HUES6 (cell line): ENCODE results near the gene LTK.
"Not testable (repeated sequence)": the region's sequence is repeated elsewhere in the genome, so short reads cannot be mapped to it uniquely, and the experiment has no call there.

Experiments
- H3K27ac ChIP-seq: 2 replicates; pipeline ENCODE4 v1.7.0; 2013; ENCODE audit warnings: low read depth, mild to moderate bottlenecking, low read length, inconsistent platforms
- H3K27me3 ChIP-seq: 2 replicates; pipeline ENCODE4 v1.6.1; 2013; ENCODE audit warnings: low read length; ENCODE audit not compliant: control insufficient read depth, insufficient read depth
- H3K36me3 ChIP-seq: 2 replicates; pipeline ENCODE4 v1.6.1; 2013; ENCODE audit warnings: low read length; ENCODE audit not compliant: control insufficient read depth, insufficient read depth
- H3K4me1 ChIP-seq: 2 replicates; pipeline ENCODE4 v1.6.1; 2013; ENCODE audit warnings: low read length; ENCODE audit not compliant: control insufficient read depth, insufficient read depth
- H3K4me3 ChIP-seq: 2 replicates; pipeline ENCODE4 v1.5.1; 2013; ENCODE audit warnings: low read depth, low read length
- H3K9ac ChIP-seq: one replicate; pipeline ENCODE4 v1.6.1; 2013; ENCODE audit warnings: mild to moderate bottlenecking, low read length
- H3K9me3 ChIP-seq: 2 replicates; pipeline ENCODE4 v1.6.1; 2013; ENCODE audit warnings: low read depth, low read length; ENCODE audit not compliant: control insufficient read depth, insufficient read depth

LTK gene

GRCh38 chr15:41469644-41470043, 44.0 kb downstream of the LTK start:
- H3K27me3 ChIP-seq, H3K9me3 ChIP-seq, H3K9ac ChIP-seq, H3K4me3 ChIP-seq, H3K27ac ChIP-seq, H3K4me1 ChIP-seq: not testable (repeated sequence)
- peaks cover 77% of the 10 kb centered on the region for H3K36me3 ChIP-seq

- Histone ChIP-seq H3K4me3 (no peak overlapping the region), H3K27me3 (no peaks in the 10 kb centered on the region), H3K27ac (no peak overlapping the region), H3K4me1 (no peaks in the 10 kb centered on the region), H3K9me3 (no peaks in the 10 kb centered on the region), H3K9ac (no peak overlapping the region), H3K36me3 (peaks cover 78% of the 10 kb centered on the region)
Observed at GRCh38 chr15:41466711-41467110, 46.9 kb downstream of the LTK start.

GRCh38 chr15:41465822-41466421, 47.7 kb downstream of the LTK start:
- H3K9ac ChIP-seq: no peak overlapping the region
- no peak overlapping the region for H3K4me3 ChIP-seq
- H3K4me1 ChIP-seq: no peaks in the 10 kb centered on the region
- no peaks in the 10 kb centered on the region for H3K27me3 ChIP-seq
- H3K36me3 ChIP-seq: peaks cover 71% of the 10 kb centered on the region
- H3K9me3 ChIP-seq: no peaks in the 10 kb centered on the region
- no peak overlapping the region for H3K27ac ChIP-seq

GRCh38 chr15:41464889-41465580, 48.6 kb downstream of the LTK start:
- no peaks in the 10 kb centered on the region for H3K27me3 ChIP-seq

GRCh38 chr15:41462084-41462795, 51.4 kb downstream of the LTK start:
- Histone ChIP-seq H3K4me3 (no peak overlapping the region), H3K4me1 (no peaks in the 10 kb centered on the region), H3K27ac (no peak overlapping the region), H3K9me3 (no peaks in the 10 kb centered on the region), H3K36me3 (peaks cover 69% of the 10 kb centered on the region), H3K27me3 (no peaks in the 10 kb centered on the region), H3K9ac (no peak overlapping the region)

More at GRCh38 chr15:41464889-41465580, 48.6 kb downstream of the LTK start:
- Histone ChIP-seq H3K9ac (no peak overlapping the region), H3K4me1 (no peaks in the 10 kb centered on the region), H3K4me3 (no peak overlapping the region), H3K36me3 (peaks cover 68% of the 10 kb centered on the region), H3K9me3 (no peaks in the 10 kb centered on the region), H3K27ac (no peak overlapping the region)
